GM18505 (cell line): Measurements from ENCODE around the gene KRT7.

Experiments used
- ATAC-seq: cut with Tn5 transposase; IDR thresholded peaks from one replicate; pipeline ENCODE4 v1.9.1; 2021; ENCODE audit not compliant: unreplicated experiment
- POLR2A ChIP-seq: IDR thresholded peaks from 4 replicates; pipeline ENCODE4 v1.6.1; 2011; ENCODE audit warnings: borderline replicate concordance; ENCODE audit not compliant: insufficient read depth, insufficient read length; ENCODE audit errors: extremely low read depth

KRT7 gene

DNA sequence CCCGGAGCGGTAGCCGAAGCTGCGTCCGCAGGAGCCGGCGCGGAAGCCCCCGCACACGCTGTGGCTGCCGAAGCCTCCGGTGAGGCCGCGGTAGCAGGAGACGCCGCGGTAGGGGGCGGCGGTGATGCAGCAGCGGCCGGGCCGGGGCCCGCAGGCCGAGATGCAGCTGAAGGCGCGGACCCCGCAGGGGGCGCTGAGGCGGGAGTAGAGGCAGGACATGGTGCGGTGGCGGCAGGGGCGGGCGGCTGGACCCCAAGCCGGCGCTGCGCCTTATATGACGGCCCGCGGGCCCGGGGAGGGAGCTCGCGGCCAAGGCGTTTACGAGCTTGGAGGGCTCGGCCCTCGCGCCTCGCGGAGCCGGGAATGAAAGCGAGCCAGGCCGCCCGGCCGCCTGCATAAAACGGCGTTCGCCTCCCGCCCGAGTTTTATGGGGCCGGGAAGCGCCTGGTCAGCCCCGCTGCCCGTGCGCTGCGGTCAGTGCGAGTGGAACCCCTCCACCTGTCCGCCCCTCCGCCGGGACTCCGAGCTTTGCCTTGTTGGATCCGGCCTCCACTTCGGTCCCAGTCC, 25.4 kb downstream of the KRT7 start:
- ATAC-seq: no peak
- no peak for TF ChIP-seq POLR2A

DNA sequence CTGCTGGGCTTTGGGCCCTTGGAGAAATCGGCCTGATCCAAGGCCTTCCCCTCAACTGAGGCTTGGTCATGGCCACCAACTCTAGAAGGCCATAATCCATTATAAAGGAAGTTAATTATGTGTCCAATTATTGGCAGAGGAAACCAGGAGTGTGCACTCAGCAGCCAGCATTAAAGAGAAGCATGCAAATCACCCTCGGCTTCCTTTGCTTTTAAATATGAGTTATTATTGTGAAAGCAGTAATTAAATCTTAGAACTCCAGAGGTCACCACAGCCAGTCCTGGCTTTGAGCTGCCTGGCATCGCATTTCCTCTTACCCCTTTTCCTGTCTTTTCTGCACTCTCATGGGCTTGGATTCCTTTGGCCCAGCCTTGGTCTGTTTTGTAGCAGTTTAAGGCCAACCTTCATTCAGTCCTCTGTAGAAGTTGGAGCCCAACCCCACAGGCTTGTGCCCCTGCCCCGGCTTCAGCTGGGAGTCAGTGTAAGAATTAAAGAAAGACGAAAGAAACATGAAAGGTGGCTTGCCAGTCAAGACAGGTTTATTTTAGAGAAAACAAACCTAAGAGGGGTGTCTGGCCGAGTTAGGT, 26.7 kb downstream of the KRT7 start:
- no peak for TF ChIP-seq POLR2A
- no peak for ATAC-seq

DNA sequence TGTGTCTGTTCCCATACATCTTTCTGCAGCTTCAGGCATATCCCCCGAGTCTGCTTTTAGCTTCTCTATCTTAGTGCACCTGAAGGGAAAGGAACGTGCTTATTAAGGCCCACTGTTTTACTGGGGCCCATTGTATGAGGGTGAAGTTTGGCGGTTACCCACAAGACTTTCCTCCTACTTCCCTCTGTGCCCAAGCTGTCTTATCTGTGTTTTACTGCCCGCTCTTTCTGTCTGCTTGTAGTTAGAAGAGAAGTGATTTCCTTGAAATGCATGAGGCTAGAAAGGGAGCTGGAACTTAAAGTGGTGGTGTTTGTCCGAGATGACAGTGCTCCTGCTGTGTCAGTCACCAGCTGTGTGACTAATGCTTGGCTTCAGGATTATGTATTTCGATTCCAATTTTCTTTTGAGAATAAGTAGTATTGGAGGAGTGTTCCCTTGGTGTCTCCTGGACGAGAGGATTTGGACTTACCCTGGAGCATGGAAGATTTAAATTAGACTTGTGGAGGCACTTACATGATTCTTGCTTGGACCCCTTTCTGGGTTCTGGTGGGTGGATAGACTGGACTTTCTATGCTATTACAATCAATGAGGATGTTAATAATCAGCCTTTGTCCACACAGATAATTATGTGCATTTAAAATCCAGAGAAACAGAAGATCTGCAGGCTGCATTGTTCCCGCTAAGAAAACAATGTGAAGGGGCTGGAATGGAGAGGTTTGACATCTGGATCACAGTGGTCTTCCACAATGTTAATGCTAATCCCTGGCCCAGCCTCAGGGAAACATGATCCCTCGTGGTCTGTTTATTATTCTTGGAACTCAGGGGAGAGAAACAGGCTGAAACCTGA, 27.5 kb downstream of the KRT7 start:
- no peak for ATAC-seq
- no peak for TF ChIP-seq POLR2A

DNA sequence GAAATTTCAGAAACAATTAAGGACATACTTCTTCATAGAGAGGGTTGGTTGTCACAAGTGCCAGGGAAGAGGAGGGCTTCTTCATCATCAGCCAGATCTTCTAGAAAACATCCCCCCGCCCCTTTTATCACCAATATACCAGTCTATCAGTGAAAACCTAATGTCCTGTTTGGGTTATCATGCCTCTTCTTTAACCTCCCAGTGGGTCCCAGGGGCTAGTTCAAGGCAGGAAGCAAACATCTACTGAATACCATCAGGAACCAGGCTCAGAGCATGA, 28.1 kb downstream of the KRT7 start:
- no peak for TF ChIP-seq POLR2A
- ATAC-seq: no peak

DNA sequence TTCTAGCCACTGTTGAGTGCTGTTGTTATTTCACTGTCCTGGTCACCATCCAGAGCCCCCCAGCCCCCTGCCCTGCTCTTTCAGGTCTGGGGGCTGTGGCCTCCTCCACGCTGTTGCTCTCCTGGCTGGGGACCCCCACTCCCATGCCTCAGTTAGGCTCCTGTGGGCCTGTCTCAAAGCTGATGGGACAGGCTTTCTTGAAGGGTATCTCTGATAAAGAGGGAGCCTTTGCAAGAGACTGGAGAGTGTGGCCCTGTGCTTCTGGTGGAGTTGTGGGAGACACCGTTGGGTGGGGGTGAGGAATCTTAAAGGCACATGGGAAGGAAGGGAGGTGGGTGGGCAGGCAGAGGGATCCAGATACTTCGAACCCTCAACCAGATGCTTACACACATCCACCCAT, 29.2 kb downstream of the KRT7 start:
- no peak for TF ChIP-seq POLR2A

DNA sequence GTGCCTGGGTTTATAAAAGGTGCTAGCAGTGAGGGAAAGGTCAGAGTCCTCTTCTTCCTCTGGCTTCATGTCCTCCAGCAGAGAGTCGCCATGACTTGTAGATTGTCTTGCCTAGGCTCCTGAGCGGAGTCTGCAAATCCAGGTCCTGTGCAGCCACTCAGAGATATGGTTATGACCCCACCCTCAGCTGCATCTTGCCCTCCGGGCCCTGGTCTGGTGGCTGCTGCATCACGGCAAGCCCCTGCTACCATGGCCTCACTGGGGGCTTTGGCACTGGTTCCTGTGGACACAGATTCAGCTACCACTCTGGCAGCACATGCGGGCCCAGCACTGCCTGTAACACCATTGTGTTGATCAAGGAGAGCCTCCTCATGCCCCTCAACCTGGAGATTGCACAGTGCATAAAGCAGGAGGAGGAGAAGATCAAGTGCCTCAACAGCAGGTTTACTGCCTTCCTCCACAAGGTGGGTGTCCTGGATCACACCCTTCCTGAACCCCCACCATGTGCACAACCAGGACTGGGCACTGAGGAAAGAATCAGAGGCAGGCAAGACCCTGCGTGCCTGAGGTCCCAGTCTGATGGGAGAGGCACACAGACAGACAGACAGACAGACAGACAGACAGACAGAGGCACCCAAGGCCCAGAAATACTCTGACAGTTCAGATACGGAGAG, 30.9 kb downstream of the KRT7 start:
- no peak for TF ChIP-seq POLR2A
- ATAC-seq: no peak

More for the DNA sequence above, 29.2 kb downstream of the KRT7 start:
- no peak for ATAC-seq

DNA sequence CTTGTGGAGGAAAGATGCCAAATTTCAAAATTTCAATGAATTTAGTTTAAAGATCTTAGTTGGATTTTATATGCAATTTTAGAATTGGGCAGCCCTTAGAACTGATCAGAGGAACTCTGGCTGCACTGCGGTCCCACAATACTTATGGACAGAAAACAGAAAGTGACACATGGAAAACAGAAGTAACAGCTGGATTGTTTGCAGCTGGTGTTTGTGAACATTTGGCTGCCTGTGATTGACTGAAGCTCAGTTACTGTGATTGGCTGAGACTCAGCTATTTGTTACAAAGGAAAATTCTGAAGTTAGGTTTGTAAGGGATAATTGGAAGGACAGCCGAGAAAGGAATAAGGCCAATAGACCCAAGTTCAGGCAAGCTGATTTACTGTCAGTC, 31.4 kb downstream of the KRT7 start:
- TF ChIP-seq POLR2A: no peak
- no peak for ATAC-seq

GRCh38 chr12:52266514-52266913, 33.5 kb downstream of the KRT7 start:
- ATAC-seq: no peak
- TF ChIP-seq POLR2A: no peak

GRCh38 chr12:52267266-52267665, 34.2 kb downstream of the KRT7 start:
- no peak for ATAC-seq
- no peak for TF ChIP-seq POLR2A

DNA sequence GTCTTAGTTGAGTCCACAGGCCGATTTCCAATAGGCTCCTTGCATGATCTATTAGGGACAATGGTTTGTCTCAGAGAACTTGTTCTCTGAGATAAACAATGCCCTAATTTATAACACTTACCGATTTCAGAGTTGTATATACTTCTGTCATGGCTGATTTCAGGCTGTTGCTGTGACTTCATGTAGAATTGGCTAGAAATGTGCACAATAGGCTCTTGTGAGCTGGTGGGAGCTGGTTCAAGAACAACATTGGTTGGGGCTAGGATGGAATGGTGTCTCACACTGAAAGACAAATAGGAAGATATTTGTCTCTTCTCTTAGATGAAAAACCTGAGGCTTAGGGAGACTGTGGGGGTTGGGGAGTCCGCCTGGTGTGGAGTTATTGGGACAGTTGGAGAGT, 34.7 kb downstream of the KRT7 start:
- no peak for TF ChIP-seq POLR2A
- ATAC-seq: no peak

DNA sequence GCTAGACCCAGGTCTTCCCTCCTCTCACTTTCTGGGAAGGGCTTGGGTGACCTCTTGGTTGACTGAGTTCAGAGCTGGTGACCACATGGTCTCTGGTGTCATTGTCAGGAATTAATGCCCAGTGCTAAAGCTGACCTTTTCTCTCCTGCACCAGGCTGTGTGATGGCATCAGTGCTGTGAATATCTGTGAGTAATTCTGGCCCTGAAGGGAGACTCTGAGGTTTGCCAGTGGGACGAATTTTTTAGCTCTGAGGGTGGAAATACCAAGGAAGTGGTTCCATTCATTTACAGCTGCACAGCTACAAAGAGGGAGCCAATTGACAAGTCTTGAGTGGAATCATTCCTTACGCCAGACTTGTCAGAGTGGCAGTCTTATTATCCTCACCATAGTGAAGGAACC, 35.2 kb downstream of the KRT7 start:
- no peak for ATAC-seq
- no peak for TF ChIP-seq POLR2A

GRCh38 chr12:52270541-52271070, 37.6 kb downstream of the KRT7 start:
- TF ChIP-seq POLR2A: no peak

DNA sequence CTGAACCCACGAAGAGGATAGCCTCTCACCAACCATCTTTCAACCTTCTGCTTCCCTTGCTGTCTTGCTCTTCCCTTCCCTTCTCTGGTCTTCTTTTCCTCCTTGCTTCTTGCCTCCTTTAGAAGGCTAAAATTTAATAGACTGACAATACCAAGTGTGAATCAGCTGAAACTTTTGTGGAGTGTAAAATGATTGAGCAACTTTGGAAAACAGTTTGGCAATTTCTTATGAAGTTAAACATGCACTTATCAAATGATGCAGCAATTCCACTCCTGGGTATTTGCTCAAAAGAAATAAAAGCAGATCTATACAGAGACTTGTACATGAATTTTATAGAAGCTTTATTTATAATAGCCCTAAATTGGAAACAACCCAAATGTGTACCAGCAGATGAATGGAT, 38.1 kb downstream of the KRT7 start:
- TF ChIP-seq POLR2A: no peak
- no peak for ATAC-seq

More at GRCh38 chr12:52270541-52271070, 37.6 kb downstream of the KRT7 start:
- ATAC-seq: no peak
